Stimulated activated CD4-positive, alpha-beta T cell treated with anti-CD3 and anti-CD28 coated beads, TNF-alpha, amount 100 ng/mL, for 24 hours (primary cell): Measurements from ENCODE around the gene CYGB.
A peak's percentile ranks its signal among the peaks of the same experiment; 100 is the strongest.

ENCODE experiments used
- DNase-seq, 3 experiments: peaks; one replicate each; pipeline ENCODE4 v3.0.0-alpha.2; 2020; ENCODE audit warnings: low read depth in 3 of 3

CYGB gene

DNA sequence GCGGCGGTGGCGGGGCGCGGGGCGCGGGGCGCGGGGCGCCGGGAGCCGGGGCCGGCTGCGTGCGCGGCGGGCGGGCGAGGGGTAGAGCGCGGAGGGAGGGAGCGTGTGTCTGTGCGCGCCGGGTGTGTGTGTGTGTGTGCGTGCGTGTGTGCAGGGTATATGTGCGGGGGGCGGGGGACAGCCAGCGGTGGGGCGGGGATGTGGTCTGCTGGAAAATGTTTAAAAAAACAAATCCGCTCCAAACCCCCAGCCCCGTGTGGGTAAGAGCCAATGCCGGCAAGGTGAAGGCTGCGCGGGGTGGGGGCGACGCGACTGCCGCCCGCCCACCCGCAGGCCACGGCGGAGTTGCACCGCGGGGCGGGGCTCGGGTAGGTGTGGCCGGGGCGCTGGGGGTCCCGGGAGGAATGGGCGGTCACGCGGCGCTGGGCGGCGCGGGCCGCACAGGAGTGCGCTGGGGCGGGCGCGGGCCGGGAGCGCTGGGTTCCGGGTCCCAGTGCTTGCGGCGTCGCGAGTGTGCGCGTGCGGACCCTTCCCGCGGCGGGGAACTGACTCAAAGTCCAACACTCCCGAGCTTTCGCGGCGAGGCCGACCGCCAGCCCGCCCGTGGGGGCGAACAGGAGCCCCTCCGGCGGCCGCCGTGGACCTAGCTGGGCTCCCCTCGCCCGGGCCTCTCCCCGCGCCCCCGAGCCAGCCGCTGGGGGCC is at the start of gene CYGB:
TSS of gene CYGB (minus strand) at position 132 of the 703 bp plus-strand sequence. CDS start 167 bp downstream, outside the sequence.
- no peak for DNase-seq

DNA sequence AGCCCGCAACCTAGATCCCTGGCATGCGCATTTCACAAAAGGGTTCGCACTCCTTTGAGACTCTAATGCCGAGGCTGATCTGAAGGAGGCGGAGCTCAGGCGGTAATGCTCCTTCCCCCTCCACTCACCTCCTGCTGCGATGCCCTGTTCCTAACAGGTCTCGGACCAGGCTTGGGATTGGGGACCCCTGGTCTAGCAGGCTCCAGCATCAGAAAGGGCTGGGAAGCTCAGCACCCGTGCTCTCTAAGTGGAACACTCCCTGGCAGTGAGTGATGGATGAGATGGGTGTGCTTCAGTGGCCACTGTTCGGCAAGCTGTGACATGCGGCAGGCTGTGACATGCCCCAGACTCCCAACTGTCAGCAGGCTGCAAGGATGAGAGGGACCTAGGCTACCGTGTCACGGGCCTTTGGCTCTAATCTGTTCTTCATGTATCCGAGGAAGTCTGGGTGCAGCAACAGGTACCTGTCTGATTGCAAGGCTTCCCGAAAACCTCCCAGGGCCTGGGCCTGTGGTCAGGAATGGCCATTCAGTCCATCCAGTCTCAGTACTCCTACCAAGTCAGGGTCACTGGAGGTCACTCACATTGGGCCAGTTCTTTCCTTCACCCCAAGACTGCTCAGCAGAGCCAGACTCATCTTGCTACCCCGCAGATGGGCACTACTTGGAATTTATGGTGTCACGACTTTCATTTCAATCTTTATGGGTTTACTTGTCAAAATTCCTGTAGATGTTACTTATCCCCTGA is 49.4 kb upstream of the CYGB start:
- DNase-seq: no peak

DNA sequence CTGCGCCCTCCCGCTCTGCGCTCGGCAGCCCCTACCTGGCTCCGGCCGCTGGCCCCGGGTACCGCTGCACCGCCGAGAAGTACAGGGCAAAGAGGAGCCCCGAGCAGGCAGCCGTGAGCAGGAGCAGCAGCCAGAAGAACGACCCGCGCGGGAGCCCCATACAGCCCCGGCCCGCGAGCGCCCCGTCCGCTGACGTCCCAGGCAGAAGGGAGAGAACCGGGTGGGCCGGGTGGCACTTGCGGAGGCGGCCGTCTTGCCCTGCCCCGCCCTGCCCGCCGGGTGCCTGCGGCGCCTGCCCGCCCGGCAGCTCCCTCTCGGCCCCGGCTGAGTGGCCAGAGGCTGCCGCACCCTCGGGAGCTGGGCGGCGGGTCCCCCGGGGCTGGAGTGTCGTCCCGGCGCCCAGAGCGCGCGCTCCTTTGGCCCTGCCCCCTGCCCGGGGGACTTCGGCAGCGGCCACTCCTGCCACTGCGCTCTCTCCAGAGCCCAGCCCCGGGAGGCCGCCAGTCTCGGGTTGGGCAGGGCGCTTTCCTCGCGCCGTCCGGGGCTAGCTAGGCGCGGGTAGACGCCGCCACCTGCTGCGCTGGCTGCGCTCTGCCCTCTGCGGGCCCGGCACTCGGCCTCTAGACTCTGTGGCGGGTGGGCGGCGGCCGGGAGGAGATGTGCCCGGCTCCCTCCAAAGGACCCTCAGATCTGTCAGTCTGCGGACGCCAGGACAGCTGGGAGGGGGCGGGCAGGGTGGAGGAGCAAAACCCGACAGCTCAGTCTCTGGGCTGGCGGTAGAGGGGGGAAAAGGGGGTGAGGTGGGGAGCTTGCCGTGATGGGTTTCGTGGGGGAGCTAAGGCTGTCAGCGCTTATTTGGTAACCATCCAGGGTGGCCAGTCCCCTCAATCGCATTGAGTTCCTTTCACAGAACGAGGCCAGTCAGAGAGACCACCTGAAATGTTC is 48.4 kb upstream of the CYGB start, which contains the start of gene ST6GALNAC2:
TSS of gene ST6GALNAC2 (minus strand) at position 212 of the 945 bp plus-strand sequence. CDS start at position 160, 52 bp downstream.
- DNase-seq: peak in 1 of 3 experiments; percentile 42

DNA sequence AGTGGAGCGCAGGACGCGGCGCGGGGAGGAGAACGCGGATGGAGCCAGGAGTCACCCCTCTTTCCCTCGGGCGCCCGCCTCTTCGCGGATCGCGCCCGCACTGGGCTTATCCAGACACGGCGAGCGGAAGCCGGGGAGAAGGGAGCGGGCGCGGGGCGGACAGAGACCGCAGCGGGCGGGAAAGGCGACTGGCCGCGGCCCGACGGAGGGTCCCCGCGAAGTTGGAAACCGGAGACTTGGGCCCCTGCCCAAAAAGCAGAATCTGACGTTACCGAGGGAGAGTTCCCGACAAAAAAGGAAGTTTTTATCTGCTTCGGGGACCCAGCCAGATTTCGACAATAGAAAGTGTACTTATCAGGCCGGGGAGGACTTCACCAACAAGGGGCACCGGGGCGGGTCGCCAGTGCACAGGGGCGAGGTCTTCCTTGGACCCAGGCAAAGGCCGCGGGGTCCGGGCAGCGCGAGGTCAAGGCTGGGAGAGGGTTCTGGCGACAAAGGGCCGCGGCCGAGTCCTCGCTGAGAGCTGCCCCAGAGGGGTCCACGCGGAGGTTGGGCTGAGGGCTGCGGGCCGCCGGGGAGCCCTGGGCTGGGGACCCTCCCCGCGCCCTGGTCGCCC is 47.6 kb upstream of the CYGB start:
- DNase-seq: no peak

DNA sequence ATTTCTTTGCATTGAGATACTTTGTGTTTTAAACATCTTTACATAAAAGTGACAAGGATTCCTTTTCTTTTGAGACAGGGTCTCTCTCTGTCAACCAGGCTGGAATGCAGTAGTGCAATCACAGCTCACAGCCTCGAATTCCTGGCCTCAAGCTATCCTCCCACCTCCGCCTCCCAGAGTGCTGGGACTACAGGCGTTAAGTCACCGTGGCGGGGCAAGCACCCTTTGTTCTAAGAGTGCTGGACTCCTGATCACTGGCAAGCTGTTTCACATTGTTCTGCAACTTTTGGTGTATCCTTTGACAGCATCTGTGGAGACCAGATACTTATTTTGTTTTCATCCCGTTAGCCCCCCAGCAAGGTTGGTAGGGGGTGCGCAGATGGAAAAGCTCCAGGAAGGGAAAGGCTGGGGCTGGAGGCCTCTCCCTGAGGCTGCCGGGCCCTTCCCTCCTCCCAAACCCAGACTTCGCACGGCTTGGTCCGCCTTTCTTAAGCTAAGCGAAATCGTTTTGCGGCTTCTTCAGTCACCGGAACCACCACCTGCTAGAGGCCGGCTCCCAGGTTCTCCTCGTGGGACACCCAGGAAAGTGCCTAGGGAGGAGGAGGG is 47.0 kb upstream of the CYGB start:
- no peak for DNase-seq

DNA sequence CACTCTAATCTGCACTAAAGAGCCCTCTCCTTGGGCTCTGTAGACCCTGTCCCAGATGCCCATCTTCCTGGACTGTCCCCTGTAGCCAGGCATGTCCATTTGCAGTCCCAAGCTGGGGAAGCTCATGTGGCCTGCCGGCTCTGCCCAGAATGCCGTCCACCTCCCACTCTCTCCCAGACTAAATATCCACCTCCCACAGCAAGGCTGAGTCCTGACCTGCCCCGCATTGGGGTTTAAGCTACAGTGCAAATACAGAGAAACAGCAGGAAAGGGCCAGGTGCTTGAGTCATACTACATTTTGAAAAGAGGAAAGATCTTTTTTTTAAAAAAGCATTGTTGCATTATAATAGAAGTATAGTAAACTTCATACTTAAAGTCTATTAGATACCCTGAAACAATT is 45.2 kb upstream of the CYGB start:
- DNase-seq: no peak

DNA sequence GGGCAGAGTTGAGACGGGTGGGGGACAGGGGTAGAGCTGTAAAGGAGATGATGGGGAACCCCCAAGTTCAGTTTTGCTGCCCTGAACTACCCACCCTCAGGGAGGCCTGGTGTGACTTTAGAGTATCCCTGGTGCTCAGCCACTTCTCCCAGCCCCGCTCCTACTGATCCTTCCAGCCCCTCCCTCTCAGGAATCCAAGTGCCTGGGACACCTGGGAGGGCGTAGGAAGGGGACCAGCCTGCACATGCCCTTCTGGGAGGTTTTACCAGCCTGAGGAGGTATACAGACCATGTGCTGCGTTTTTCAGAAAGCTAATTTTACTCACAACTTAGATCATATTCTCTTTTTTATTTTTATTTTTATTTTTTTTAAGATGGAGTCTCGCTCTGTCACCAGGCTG is 44.0 kb upstream of the CYGB start:
- no peak for DNase-seq

DNA sequence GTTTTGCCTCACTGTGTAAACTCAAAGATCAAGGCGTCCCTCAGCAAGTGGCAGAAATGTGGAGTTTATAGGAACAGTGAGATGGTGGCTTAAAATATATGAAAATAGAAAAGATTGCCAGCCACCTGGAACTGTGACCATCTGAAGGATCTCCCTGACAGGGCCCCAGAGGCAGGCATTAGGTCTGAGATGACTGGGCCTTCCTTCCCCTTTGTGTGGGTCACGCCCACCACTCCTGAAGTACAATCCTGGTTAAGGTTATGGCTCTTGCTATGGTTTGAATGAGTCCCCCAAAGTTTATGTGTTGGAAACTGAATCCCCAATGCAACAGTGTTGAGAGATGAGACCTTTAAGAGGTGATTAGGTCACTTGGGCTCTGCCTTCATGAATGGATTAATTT is 41.8 kb upstream of the CYGB start:
- no peak for DNase-seq

DNA sequence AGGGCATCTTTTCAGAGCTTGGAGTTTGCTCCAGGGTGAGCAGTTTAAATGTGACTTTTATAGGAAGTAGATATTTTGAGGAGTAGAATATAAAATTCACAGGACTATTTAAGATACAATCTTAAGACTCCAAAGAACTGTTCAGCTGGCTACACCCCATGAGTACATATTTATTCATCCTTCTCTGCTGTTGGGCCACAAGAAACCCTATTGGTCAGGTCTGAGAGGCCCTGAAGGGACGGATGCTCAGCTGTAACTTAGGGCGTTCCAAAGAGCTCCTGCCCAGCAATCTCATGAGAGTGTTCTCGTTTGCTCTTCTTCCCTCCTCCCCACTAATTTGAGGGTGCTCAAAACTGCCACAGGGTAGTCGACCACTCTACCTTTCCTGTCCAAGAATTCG is 40.9 kb upstream of the CYGB start:
- no peak for DNase-seq

DNA sequence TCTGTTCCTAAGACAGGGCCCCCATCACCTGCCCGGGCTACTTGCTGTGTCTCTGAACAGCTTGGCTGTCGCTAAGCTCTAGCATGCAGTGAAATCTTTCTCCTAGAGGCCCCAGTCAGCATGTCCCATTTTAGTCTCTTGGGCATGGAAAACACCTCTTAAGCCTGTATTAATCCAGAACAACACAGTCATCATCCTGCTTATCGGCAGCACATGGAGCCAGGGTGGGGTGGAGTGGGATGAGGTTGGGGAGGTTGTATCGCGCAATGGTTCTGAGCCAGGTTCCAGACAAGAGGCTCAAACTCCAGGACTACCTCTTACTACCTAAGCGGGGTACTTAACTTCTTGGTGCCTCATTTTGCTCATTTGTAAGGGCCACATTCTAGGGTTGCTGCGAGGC is 40.4 kb upstream of the CYGB start:
- no peak for DNase-seq

DNA sequence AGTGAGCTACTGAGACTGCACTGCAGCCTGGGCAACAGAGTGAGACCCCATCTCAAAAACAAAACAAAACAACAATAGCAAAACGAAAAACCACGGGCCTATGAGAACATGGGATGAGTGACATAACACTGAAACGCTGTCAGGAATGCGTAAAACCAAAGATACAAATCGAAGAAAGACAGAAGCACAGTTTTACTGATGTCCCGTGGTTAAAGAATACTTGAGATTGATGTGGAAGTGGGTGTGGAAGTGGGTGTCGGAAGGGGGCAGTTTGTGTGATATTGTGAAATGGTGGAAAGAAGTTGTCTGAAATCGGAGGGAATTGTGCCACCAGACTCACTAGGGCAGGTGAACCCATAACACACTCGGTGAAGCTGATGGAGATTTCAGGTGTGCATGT is 38.7 kb upstream of the CYGB start:
- DNase-seq: no peak

DNA sequence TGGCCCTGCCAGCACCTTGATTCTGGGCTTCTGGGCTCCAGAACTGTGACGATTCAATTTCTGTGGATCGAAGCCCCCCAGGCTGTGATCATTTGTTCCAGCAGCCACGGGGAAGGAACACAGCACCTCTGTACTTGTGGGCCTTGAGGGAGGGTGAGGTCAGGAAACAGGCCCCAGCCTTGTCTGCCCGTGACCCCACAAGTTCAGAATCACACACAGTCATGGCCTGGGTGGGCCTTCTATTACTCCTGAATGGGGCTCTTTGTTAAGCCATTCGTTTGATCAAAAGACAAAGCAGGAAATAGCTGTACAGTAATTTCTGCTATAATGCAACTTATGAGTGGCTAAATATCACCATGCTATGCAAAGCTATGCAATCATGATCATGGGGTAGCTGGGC is 38.1 kb upstream of the CYGB start:
- DNase-seq: no peak

DNA sequence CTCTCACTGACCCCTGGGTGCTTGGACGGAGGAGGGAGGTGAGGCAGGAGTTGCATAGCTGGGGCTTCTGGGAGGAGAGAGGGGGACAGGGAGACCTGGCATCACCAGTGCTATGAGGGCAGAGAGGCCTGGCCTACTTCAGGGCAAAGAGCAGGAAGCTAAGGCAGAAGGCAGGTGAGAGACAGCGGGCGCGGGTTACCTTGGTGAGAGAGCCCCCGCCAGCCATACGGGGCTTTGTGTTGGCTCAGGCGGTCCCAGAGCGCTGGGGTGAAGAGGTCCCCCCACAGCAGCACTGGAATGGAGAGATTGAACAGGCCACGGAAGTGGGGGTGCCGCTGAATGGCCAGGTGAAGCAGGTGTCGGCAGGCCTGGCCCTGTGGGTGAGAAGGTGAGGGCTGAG is 36.7 kb upstream of the CYGB start:
- DNase-seq: no peak

DNA sequence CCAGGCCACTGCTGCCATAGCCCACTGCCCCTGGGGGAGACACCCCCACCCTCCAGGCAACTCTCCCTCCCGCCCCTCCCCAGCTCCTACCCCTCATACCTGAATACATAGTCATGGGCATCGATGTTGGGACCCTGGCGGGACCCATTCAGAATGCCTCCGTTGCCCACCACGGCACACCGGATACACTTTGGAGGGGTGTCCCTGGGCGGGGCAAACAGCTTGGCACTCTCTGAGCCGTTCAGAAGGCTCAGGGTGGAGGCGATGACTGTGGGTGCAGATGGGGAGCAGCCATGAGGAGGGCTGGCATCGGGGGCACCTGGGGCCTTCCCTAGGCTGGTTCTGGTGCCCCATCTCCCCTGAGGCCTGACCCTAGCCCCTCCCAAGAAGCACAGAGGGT is 35.6 kb upstream of the CYGB start:
- DNase-seq: no peak

DNA sequence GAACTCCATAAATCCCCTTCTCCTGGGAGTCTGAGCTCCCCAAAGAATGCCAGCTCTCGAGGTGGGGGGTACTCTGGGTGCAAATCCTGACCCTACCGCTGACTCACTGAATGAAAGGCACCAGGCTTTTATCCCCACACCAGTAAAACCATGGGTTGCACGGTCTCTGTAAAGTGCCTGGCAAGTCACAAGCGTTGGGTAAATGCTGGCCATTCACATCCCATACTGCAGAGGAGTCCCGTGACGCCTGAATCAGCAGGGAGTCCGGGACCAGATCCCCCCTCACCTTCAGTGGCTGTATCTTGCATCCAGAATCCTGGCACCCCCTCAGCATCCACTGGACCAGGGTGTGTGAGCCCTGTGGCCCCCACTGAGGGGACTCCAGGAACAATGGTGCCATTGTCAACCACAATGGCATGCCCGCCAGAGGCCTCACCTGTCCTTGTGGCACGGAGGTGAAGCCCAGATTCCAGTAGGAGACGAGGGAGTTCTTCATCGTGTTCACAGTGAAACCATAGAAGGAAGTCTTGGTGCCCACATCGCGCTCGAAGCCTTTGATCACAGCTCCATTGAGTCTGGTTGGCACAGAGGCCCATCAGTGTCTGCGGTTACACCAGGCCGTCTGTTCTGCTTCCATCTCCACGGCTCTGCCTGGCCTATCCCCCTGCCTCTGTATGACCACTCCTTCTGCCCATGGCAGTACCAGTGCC is 34.8 kb upstream of the CYGB start:
- DNase-seq: no peak

DNA sequence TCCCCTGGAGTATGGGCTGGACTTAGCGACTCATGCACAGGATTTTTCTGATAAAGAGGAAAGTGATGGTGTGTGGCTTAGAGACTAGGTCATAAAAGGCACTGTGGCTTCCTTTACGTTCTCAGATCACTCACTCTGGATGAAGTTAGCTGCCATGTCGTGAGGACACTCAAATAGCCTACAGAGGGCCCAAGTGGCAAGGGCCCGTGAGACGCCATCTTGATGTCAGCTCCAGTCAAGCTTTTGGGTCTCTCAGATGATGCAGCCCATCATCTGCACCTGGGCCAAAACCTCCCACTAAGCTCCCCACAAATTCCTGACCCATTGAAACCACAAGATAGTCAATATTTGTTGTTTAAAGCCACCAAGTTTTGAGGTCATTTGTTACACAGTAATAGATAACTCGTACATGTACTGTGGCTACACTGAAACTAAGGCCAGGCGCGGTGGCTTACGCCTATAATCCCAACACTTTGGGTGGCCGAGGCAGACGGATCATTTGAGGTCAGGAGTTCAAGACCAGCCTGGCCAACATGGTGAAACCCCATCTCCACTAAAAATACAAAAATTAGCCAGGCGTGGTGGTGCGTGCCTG is 33.5 kb upstream of the CYGB start:
- DNase-seq: no peak

DNA sequence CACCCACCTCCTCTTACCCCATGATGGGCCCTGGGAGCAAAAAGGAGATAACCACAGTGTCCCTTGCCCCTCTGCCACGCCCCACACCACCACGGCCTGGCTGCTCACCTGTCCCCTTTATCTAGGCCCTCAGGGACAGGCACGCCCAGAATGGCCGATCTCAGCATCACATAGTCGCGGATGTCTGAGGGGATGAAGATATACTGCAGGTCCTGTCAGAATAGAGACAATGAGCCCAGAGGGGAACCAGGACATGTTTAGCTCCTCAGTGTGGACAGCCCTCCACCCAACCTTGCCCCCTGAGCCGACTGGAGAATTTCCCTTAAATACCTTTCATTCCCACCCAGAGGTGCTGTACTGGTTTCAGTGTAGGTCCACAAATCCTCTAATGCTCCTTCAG is 32.9 kb upstream of the CYGB start:
- no peak for DNase-seq

DNA sequence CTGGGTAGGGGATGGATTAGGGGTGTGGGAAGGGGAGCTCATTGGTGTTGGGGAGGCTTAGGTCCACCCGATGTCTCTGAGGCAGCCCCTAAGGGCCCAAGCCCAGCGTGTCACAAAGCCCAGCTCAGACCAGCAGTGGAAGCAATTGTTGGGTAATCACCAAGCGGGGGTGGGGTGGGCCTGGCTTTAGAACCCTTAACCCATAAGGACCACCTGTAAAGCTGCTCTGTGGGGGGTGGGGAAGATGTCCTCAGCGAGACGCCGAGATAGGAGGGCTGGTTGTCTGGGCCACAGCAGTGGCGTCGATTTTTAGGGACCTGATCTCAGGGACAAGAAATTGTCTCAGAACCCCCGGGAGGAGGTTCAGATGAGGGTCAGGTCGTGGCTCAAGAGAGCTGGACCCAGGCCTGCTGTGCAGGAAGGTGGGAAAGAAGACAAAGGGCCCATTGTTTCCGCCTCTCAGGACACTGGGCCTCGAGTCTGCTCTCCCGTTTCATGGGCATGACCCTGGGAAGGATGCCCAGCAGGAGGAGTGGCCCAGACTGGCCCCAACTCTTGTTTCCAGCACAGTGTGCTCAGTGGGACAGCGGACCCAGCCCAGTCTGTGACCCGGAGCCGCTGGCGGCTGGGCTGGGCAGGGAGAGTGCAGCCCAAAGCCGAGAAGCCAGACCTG is 32.2 kb upstream of the CYGB start:
- DNase-seq: no peak

DNA sequence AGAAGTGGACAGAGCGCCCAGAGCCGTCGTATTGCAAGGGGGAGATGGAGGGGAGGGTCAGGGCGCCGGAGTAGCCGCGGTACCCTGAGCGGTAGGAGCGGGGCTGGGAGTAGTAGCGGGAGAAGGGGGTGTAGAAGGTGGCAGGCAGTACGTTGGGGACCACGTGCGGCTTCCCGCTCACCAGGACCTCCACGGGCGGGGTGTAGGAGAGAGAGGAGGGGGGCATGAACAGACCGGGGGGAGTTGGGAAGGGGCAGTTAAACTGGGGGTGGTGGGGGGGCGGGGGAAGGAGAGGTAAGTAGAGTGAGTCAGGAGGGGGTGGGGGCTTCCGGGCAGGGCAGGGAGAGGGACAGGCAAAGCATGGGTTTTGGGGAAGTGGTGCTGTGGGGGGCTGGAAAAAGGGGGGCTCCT is 31.3 kb upstream of the CYGB start:
- DNase-seq: no peak
